Stomach (tissue), 4 donors: Measurements from ENCODE around the gene PKNOX2.

Experiments
- CTCF ChIP-seq, 7 experiments: fragments of 450-650 bp in 4 of 7; fragments of 200-600 bp in 3 of 7; sonication (generic) in 3 of 7; IDR thresholded peaks; one replicate each; pipeline ENCODE4 v1.5.1; 2016 to 2019; ENCODE audit warnings: antibody characterized with exemption in 7 of 7, control low read depth in 2 of 7, mild to moderate bottlenecking in 1 of 7
- EP300 ChIP-seq: sonication (generic); formaldehyde crosslinking; IDR thresholded peaks from one replicate; pipeline ENCODE4 v1.6.1; 2017; ENCODE audit warnings: antibody characterized with exemption
- POLR2A ChIP-seq, 4 donors: fragments of 450-650 bp; IDR thresholded peaks; one replicate each; pipeline ENCODE4 v1.6.1; 2016; ENCODE audit warnings: antibody characterized with exemption in 4 of 4, control low read depth in 2 of 4, mild to moderate bottlenecking in 1 of 4, moderate library complexity in 1 of 4

- TF ChIP-seq CTCF (IDR thresholded peaks at IDR 0.05) (no peak), EP300 (no peak), POLR2A (IDR thresholded peaks at IDR 0.05) (no peak)
Measured at GRCh38 chr11:125129316-125129993, 35.1 kb upstream of the PKNOX2 start.
